ENCODE data around the gene MPIG6B.

Gene MPIG6B

DNA sequence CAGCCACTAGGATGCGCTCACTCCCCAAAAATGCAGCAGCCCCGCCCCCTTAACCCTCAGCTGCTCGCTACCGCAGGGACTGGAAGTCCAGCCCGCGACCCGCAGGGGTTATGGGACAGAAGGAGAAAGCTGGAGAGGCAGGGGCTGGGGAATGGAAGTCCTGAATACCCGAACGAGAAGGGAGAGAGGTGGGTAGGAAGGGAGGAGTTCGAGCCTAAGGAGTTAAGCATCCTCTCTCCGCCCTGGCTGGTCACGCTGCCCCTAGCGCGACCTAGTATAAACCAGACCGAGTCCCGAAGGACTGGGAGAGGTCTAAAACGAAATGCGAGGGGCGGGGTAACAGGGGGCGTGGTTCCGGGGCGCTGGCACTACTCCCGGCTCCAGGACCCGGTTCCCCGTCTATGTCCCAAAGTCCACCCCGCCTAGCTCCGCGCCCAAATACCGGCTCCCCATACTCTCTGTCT is 6.4 kb downstream of the MPIG6B start (continued):
- TF ChIP-seq, protein P1, sequence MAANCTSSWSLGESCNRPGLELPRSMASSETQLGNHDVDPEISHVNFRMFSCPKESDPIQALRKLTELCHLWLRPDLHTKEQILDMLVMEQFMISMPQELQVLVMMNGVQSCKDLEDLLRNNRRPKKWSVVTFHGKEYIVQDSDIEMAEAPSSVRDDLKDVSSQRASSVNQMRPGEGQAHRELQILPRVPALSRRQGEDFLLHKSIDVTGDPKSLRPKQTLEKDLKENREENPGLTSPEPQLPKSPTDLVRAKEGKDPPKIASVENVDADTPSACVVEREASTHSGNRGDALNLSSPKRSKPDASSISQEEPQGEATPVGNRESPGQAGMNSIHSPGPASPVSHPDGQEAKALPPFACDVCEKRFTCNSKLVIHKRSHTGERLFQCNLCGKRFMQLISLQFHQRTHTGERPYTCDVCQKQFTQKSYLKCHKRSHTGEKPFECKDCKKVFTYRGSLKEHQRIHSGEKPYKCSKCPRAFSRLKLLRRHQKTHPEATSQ (tag by site-specific recombination; IDR thresholded peaks at IDR 0.05), result no peak
- TF ChIP-seq ZNF785 (tag by site-specific recombination; IDR thresholded peaks at IDR 0.05) (no peak), GLIS1 (tag by site-specific recombination; IDR thresholded peaks at IDR 0.05) (no peak), KLF16 (tag by site-specific recombination; IDR thresholded peaks at IDR 0.05) (peak; percentile 89), ZNF157 (tag by site-specific recombination; IDR thresholded peaks at IDR 0.05) (no peak), OSR2 (tag by site-specific recombination; IDR thresholded peaks at IDR 0.05) (peak; percentile 62), KLF8 (tag by site-specific recombination; IDR thresholded peaks at IDR 0.05) (peak; percentile 10; the same call in 1 of the 2 replicates), ZNF791 (tag by site-specific recombination; IDR thresholded peaks at IDR 0.05) (no peak), YY2 (tag by site-specific recombination; IDR thresholded peaks at IDR 0.05) (no peak), GLI4 (tag by site-specific recombination; IDR thresholded peaks at IDR 0.05) (no peak), ZBTB48 (tag by site-specific recombination; IDR thresholded peaks at IDR 0.05) (peak; percentile 94), ZFHX2 (tag by site-specific recombination; conservative IDR thresholded peaks at IDR 0.05) (no peak), ZNF174 (tag by site-specific recombination; IDR thresholded peaks at IDR 0.05) (no peak), ZSCAN16 (tag by site-specific recombination; IDR thresholded peaks at IDR 0.05) (no peak), ZNF202 (tag by site-specific recombination; IDR thresholded peaks at IDR 0.05; ENCODE audit: borderline replicate concordance) (no peak), ZNF311 (tag by site-specific recombination; IDR thresholded peaks at IDR 0.05; ENCODE audit: borderline replicate concordance) (no peak), ZNF426 (tag by site-specific recombination; IDR thresholded peaks at IDR 0.05) (no peak), ZNF366 (tag by site-specific recombination; conservative IDR thresholded peaks at IDR 0.05) (no peak), ZNF114 (tag by site-specific recombination; IDR thresholded peaks at IDR 0.05) (no peak), MYNN (tag by site-specific recombination; IDR thresholded peaks at IDR 0.05; ENCODE audit: borderline replicate concordance) (no peak), KLF10 (tag by site-specific recombination; IDR thresholded peaks at IDR 0.05) (peak; percentile 84), ZNF274 (IDR thresholded peaks at IDR 0.05; ENCODE audit: low read length) (no peak), ZNF274 (tag by site-specific recombination; IDR thresholded peaks at IDR 0.05; ENCODE audit: borderline replicate concordance) (no peak), ZNF24 (tag by site-specific recombination; IDR thresholded peaks at IDR 0.05) (no peak), ZNF239 (tag by site-specific recombination; IDR thresholded peaks at IDR 0.05) (no peak)
- TF ChIP-seq, protein P2, sequence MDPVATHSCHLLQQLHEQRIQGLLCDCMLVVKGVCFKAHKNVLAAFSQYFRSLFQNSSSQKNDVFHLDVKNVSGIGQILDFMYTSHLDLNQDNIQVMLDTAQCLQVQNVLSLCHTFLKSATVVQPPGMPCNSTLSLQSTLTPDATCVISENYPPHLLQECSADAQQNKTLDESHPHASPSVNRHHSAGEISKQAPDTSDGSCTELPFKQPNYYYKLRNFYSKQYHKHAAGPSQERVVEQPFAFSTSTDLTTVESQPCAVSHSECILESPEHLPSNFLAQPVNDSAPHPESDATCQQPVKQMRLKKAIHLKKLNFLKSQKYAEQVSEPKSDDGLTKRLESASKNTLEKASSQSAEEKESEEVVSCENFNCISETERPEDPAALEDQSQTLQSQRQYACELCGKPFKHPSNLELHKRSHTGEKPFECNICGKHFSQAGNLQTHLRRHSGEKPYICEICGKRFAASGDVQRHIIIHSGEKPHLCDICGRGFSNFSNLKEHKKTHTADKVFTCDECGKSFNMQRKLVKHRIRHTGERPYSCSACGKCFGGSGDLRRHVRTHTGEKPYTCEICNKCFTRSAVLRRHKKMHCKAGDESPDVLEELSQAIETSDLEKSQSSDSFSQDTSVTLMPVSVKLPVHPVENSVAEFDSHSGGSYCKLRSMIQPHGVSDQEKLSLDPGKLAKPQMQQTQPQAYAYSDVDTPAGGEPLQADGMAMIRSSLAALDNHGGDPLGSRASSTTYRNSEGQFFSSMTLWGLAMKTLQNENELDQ (tag by site-specific recombination; IDR thresholded peaks at IDR 0.05; ENCODE audit: low read depth), result 0 out of 2 replicates have a peak, but pooled peaks have one; percentile 70
- TF ChIP-seq, protein P3, sequence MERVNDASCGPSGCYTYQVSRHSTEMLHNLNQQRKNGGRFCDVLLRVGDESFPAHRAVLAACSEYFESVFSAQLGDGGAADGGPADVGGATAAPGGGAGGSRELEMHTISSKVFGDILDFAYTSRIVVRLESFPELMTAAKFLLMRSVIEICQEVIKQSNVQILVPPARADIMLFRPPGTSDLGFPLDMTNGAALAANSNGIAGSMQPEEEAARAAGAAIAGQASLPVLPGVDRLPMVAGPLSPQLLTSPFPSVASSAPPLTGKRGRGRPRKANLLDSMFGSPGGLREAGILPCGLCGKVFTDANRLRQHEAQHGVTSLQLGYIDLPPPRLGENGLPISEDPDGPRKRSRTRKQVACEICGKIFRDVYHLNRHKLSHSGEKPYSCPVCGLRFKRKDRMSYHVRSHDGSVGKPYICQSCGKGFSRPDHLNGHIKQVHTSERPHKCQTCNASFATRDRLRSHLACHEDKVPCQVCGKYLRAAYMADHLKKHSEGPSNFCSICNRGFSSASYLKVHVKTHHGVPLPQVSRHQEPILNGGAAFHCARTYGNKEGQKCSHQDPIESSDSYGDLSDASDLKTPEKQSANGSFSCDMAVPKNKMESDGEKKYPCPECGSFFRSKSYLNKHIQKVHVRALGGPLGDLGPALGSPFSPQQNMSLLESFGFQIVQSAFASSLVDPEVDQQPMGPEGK (tag by site-specific recombination; IDR thresholded peaks at IDR 0.05), result no peak
- TF ChIP-seq, protein P4, sequence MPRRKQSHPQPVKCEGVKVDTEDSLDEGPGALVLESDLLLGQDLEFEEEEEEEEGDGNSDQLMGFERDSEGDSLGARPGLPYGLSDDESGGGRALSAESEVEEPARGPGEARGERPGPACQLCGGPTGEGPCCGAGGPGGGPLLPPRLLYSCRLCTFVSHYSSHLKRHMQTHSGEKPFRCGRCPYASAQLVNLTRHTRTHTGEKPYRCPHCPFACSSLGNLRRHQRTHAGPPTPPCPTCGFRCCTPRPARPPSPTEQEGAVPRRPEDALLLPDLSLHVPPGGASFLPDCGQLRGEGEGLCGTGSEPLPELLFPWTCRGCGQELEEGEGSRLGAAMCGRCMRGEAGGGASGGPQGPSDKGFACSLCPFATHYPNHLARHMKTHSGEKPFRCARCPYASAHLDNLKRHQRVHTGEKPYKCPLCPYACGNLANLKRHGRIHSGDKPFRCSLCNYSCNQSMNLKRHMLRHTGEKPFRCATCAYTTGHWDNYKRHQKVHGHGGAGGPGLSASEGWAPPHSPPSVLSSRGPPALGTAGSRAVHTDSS (tag by site-specific recombination; IDR thresholded peaks at IDR 0.05), result no peak
- TF ChIP-seq, protein P5, sequence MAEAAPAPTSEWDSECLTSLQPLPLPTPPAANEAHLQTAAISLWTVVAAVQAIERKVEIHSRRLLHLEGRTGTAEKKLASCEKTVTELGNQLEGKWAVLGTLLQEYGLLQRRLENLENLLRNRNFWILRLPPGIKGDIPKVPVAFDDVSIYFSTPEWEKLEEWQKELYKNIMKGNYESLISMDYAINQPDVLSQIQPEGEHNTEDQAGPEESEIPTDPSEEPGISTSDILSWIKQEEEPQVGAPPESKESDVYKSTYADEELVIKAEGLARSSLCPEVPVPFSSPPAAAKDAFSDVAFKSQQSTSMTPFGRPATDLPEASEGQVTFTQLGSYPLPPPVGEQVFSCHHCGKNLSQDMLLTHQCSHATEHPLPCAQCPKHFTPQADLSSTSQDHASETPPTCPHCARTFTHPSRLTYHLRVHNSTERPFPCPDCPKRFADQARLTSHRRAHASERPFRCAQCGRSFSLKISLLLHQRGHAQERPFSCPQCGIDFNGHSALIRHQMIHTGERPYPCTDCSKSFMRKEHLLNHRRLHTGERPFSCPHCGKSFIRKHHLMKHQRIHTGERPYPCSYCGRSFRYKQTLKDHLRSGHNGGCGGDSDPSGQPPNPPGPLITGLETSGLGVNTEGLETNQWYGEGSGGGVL (tag by site-specific recombination; IDR thresholded peaks at IDR 0.05), result no peak
- TF ChIP-seq, protein P6, sequence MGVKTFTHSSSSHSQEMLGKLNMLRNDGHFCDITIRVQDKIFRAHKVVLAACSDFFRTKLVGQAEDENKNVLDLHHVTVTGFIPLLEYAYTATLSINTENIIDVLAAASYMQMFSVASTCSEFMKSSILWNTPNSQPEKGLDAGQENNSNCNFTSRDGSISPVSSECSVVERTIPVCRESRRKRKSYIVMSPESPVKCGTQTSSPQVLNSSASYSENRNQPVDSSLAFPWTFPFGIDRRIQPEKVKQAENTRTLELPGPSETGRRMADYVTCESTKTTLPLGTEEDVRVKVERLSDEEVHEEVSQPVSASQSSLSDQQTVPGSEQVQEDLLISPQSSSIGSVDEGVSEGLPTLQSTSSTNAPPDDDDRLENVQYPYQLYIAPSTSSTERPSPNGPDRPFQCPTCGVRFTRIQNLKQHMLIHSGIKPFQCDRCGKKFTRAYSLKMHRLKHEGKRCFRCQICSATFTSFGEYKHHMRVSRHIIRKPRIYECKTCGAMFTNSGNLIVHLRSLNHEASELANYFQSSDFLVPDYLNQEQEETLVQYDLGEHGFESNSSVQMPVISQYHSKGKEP (tag by site-specific recombination; IDR thresholded peaks at IDR 0.05), result no peak
